Measurements from ENCODE around the gene CYFIP2. TPM values are rescaled to one million over a fixed set of nuclear protein-coding genes. Genes with fewer than 3 reads are reported as not detected.

CYFIP2 gene
- total and polyA plus RNA-seq, 12 donors: 24.8 to 123 (median 54.8) TPM

DNA sequence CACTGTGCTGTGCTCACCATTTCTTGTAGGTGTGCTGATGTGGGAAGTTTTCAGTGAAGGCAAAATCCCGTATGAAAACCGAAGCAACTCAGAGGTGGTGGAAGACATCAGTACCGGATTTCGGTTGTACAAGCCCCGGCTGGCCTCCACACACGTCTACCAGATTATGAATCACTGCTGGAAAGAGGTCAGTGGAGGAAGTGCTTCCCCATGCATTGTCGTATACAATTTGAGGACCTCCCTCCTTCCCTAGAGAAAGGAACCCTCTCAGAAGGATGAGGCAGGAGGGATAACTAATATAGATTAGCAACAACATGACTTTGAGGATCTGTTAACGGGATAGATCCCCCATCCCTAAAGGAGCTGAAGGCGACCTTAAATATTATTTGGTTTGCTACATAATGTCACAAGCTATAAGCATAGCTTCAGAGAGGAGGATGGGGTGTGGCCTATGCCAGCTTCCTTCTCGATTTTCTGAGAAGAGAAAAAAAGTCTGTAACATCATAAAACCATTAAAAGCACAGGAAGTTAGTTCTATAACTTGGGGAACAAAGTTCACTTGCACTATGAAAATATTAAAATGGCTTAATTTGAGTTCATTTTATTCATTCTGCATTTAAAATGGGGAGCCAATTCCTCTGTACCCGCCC, 17.0 kb upstream of the CYFIP2 start:
- WGBS, 4 donors: 74 to 76% (median 75%) methylated on average over 11 of the region's 11 CpGs
- intact Hi-C loops (cut with DNase I): no loop called here

DNA sequence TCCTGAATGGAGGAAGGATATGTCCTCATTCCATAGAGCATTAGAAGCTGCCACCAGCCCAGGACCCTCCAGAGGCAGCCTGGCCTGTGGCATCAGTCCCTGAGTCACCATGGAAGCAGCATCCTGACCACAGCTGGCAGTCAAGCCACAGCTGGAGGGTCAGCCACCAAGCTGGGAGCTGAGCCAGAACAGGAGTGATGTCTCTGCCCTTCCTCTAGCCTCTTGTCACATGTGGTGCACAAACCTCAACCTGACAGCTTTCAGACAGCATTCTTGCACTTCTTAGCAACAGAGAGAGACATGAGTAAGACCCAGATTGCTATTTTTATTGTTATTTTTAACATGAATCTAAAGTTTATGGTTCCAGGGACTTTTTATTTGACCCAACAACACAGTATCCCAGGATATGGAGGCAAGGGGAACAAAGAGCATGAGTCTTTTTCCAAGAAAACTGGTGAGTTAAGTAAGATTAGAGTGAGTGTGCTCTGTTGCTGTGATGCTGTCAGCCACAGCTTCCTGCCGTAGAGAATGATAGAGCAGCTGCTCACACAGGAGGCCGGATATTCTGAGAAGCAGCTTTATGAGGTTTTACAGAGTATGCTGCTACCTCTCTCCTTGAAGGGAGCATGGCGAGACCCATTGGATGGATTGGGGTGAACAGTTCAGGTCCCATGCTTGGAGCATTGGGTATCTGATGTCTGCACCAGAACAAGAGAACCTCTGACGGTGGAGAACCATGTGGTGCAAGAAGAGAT, 13.0 kb upstream of the CYFIP2 start:
- WGBS, 4 donors: 51 to 57% (median 55%) methylated on average over 4 of the region's 4 CpGs
- no peak for DNase-seq
- Histone ChIP-seq H3K4me3 (no peak overlapping the region), H3K27ac (no peak overlapping the region), H3K27me3 (no peaks in the 10 kb centered on the region), H3K4me1 (replicated peaks in 1 of 2) (no peaks in the 10 kb centered on the region), H3K9me3 (replicated peaks in 1 of 3) (no peaks in the 10 kb centered on the region), H3K36me3 (replicated peaks in 1 of 2) (no peaks in the 10 kb centered on the region)
- TF ChIP-seq POLR2A (IDR thresholded peaks at IDR 0.05) (no peak), CTCF (IDR thresholded peaks at IDR 0.05) (no peak)
- intact Hi-C loops (cut with DNase I): no loop called here

More for the DNA sequence above, 17.0 kb upstream of the CYFIP2 start:
- no peak overlapping the region for H3K4me3 ChIP-seq
- no peaks in the 10 kb centered on the region for H3K27me3 ChIP-seq
- no peaks in the 10 kb centered on the region for H3K4me1 ChIP-seq (replicated peaks in 1 of 2)
- no peak for DNase-seq
- no peaks in the 10 kb centered on the region for H3K9me3 ChIP-seq (replicated peaks in 1 of 3)
- H3K27ac ChIP-seq: no peak overlapping the region
- no peaks in the 10 kb centered on the region for H3K36me3 ChIP-seq (replicated peaks in 1 of 2)
- TF ChIP-seq CTCF (IDR thresholded peaks at IDR 0.05) (no peak), POLR2A (IDR thresholded peaks at IDR 0.05) (no peak)

GRCh38 chr5:157253547-157253946, 12.4 kb upstream of the CYFIP2 start:
- H3K27ac ChIP-seq: no peak overlapping the region
- no peaks in the 10 kb centered on the region for H3K4me1 ChIP-seq (replicated peaks in 1 of 2)
- no peaks in the 10 kb centered on the region for H3K9me3 ChIP-seq (replicated peaks in 1 of 3)
- peak; percentile 47 to 81 (median 56) for DNase-seq
- no peaks in the 10 kb centered on the region for H3K36me3 ChIP-seq (replicated peaks in 1 of 2)
- 3 to 5% (median 4%) methylated on average over 2 of the region's 2 CpGs for WGBS, 4 donors
- no peak for TF ChIP-seq POLR2A (IDR thresholded peaks at IDR 0.05)
- peak; percentile 69 to 89 (median 83) for TF ChIP-seq CTCF (IDR thresholded peaks at IDR 0.05)
- no peaks in the 10 kb centered on the region for H3K27me3 ChIP-seq
- H3K4me3 ChIP-seq: no peak overlapping the region
- intact Hi-C loops (cut with DNase I): no loop called here

DNA sequence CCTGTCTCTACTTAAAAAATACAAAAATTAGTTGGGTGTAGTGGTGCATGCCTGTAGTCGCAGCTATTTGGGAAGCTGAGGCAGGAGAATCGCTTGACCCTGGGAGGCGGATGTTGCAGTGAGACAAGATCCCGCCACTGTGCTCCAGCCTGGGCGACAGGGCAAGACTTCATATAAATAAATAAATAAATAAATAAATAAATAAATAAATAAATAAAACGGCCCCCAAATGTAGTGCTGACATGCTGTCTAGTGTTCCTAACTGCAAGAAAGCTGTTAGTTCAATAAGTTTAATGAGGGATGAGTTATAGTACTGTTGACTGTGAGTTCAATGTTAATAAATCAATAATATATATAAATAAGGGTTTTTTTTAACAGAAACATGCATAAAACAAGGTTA, 7.5 kb upstream of the CYFIP2 start:
- DNase-seq: no peak
- intact Hi-C loops (cut with DNase I): loop anchor here (5.0 kb wide), 1 partner anchor 54 kb away; no protein-coding TSS in a partner anchor
- H3K36me3 ChIP-seq (replicated peaks in 1 of 2): no peaks in the 10 kb centered on the region
- no peak for TF ChIP-seq POLR2A (IDR thresholded peaks at IDR 0.05)
- TF ChIP-seq CTCF (IDR thresholded peaks at IDR 0.05): no peak
- no peaks in the 10 kb centered on the region for H3K4me1 ChIP-seq (replicated peaks in 1 of 2)
- no peaks in the 10 kb centered on the region for H3K9me3 ChIP-seq (replicated peaks in 1 of 3)
- no peak overlapping the region for H3K27ac ChIP-seq
- H3K27me3 ChIP-seq: no peaks in the 10 kb centered on the region
- WGBS, 4 donors: 89 to 94% (median 93%) methylated on average over 6 of the region's 6 CpGs
- no peak overlapping the region for H3K4me3 ChIP-seq

Data from adrenal gland (tissue), 12 donors.